HUES64 (cell line): ENCODE measurements around the gene KLB. TPM values are rescaled to one million over a fixed set of nuclear protein-coding genes. Genes with fewer than 3 reads are reported as not detected.
"Not testable (repeated sequence)": the region's sequence is repeated elsewhere in the genome, so short reads cannot be mapped to it uniquely, and the experiment has no call there.

Experiments
- H3K27ac ChIP-seq: 2 replicates; pipeline ENCODE4 v1.7.0; 2013; ENCODE audit warnings: low read depth, low read length, inconsistent platforms
- H3K27me3 ChIP-seq: 2 replicates; pipeline ENCODE4 v1.6.1; 2013; ENCODE audit warnings: mild to moderate bottlenecking, low read length; ENCODE audit not compliant: insufficient read depth
- H3K36me3 ChIP-seq: 2 replicates; pipeline ENCODE4 v1.6.1; 2013; ENCODE audit warnings: mild to moderate bottlenecking, low read length; ENCODE audit not compliant: insufficient read depth
- H3K4me1 ChIP-seq: 2 replicates; pipeline ENCODE4 v1.6.1; 2013; ENCODE audit warnings: mild to moderate bottlenecking, low read length, moderate library complexity; ENCODE audit not compliant: insufficient read depth
- H3K4me3 ChIP-seq: 2 replicates; pipeline ENCODE4 v1.5.1; 2013; ENCODE audit warnings: mild to moderate bottlenecking, low read length, moderate library complexity
- H3K9ac ChIP-seq: 2 replicates; pipeline ENCODE4 v1.6.1; 2013; ENCODE audit warnings: mild to moderate bottlenecking, low read depth, low read length
- H3K9me3 ChIP-seq: 2 replicates; pipeline ENCODE4 v1.6.1; 2013; ENCODE audit warnings: low read depth, low read length; ENCODE audit not compliant: insufficient read depth
- WGBS: fragments of 150-250, 120-280 bp; methylation state at CpG from one replicate; pipeline ENCODE4 v1.1.7; 2013; ENCODE audit warnings: missing lambda C conversion rate; 5-methylcytosine and 5-hydroxymethylcytosine counted together
- polyA plus RNA-seq, 2 experiments: library from polyadenylated mRNA; stranded (reverse); fragments of 50-300 nt; gene quantifications; one replicate each; pipeline ENCODE4 v1.2.3, GENCODE V29; 2013

Gene KLB
- polyA plus RNA-seq (2013, experiment 1 of 2), result not detected
- not detected for polyA plus RNA-seq (2013, experiment 2 of 2)

- Histone ChIP-seq H3K4me3 (no peak within 1 kb of the TSS), H3K36me3 (no peaks in the 10 kb centered on the region), H3K9me3 (no peaks in the 10 kb centered on the region), H3K9ac (no peak within 1 kb of the TSS), H3K4me1 (no peaks in the 10 kb centered on the region), H3K27ac (no peak within 1 kb of the TSS), H3K27me3 (no peaks in the 10 kb centered on the region; the same call in 1 of the 2 replicates)
- 86% methylated on average over 10 of the region's 12 CpGs for WGBS
Observed at GRCh38 chr4:39406763-39407583, at the start of gene KLB. TSS of gene KLB (plus strand) at chr4:39406930. CDS start at chr4:39406950, 20 bp downstream.

DNA sequence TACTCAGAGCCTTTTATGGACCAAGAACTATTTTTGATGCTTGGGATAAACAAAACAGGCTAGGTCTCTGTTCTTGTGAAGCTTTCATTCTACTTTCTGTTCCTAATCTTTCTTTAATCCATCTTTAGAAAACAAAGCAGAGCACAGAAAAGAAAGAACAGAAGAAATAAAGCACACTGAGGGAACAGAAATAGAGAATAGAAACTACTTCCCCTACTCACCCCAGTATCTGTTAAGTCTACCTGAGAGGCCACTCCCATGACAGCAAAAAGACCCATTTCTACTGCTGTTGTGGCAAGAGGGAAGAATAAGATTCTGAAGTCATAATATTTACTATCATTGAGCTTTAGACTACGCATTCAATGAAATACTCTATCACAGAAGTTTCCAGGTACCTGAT is 49.7 kb upstream of the KLB start:
- H3K9me3 ChIP-seq, result no peaks in the 10 kb centered on the region
- no peaks in the 10 kb centered on the region for H3K36me3 ChIP-seq
- no peak overlapping the region for H3K9ac ChIP-seq
- H3K27ac ChIP-seq, result no peak overlapping the region
- no peaks in the 10 kb centered on the region for H3K27me3 ChIP-seq
- whole genome bisulfite sequencing, result 100% methylated on average over 1 of the region's 1 CpG
- no peak overlapping the region for H3K4me3 ChIP-seq
- H3K4me1 ChIP-seq, result no peaks in the 10 kb centered on the region; the same call in 1 of the 2 replicates

DNA sequence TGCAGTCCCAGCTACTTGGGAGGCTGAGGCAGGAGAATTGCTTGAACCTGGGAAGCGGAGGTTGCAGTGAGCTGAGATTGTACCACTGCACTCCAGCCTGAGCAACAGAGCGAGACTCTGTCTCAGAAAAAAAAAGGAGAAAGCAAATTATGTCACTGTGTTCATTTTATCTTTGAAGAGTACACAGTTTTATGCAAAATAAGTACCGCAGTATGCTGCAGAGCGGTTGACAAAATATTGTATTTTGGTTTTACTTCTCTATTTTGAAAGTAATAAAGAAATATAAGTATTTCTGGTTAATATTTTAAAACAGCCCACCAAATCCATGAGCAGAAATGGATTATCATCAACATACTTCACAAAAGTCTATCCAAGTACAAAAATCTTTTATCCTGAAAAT is 46.1 kb upstream of the KLB start:
- H3K27ac ChIP-seq, H3K9ac ChIP-seq, H3K9me3 ChIP-seq, H3K36me3 ChIP-seq, H3K4me3 ChIP-seq, H3K4me1 ChIP-seq, H3K27me3 ChIP-seq: not testable (repeated sequence)
- WGBS, result 90% methylated on average over 4 of the region's 4 CpGs

GRCh38 chr4:39362827-39363226 is 43.9 kb upstream of the KLB start:
- 89% methylated on average over 2 of the region's 3 CpGs for WGBS

DNA sequence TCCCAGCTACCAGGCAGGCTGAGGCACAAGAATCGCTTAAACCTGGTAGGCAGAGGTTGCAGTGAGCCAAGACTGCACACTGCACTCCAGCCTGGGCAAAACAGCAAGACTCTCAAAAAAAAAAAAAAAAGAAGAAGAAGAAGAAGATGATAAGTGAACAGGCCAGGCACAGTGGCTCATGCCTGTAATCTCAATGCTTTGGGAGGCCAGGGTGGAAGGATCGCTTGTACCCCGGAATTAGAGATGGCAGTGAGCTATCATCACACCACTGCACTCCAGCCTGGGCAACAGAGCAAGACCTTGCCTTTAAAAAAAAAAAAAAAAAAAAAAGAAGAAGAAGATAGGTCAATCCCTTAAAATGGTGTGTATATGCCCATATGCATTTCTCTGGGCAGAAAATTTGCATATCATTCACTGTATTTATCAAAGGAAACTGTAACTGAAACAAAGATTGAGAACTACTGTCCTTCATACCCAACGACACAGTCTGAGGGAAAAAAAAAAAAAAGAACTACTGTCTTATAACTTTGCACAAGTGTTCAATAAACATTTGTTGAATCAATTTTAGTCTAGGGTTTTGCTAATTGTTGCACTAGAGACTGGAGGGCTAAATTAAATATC is 42.8 kb upstream of the KLB start:
- Histone ChIP-seq H3K4me3 (no peak overlapping the region), H3K36me3 (no peaks in the 10 kb centered on the region), H3K9me3 (0 out of 2 replicates have a peak, but pooled peaks cover 4% of the 10 kb centered on the region), H3K27ac (no peak overlapping the region), H3K4me1 (peaks cover 7% of the 10 kb centered on the region; the same call in 1 of the 2 replicates), H3K9ac (no peak overlapping the region), H3K27me3 (peaks cover 14% of the 10 kb centered on the region; the same call in 1 of the 2 replicates)
- WGBS, result 96% methylated on average over 4 of the region's 4 CpGs

More at GRCh38 chr4:39362827-39363226, 43.9 kb upstream of the KLB start:
- H3K4me3 ChIP-seq, result no peak overlapping the region
- peaks cover 14% of the 10 kb centered on the region; the same call in 1 of the 2 replicates for H3K27me3 ChIP-seq
- 0 out of 2 replicates have a peak, but pooled peaks cover 4% of the 10 kb centered on the region for H3K9me3 ChIP-seq
- H3K4me1 ChIP-seq, result peaks cover 7% of the 10 kb centered on the region; the same call in 1 of the 2 replicates
- H3K9ac ChIP-seq, result no peak overlapping the region
- H3K36me3 ChIP-seq, result no peaks in the 10 kb centered on the region
- H3K27ac ChIP-seq, result no peak overlapping the region

GRCh38 chr4:39365360-39365759 is 41.4 kb upstream of the KLB start:
- 0 out of 2 replicates have a peak overlapping the region, but pooled peaks have one; percentile 94 for H3K27ac ChIP-seq
- no peaks in the 10 kb centered on the region for H3K36me3 ChIP-seq
- H3K9ac ChIP-seq, result peak overlapping the region; percentile 94
- peaks cover 7% of the 10 kb centered on the region; the same call in 1 of the 2 replicates for H3K4me1 ChIP-seq
- peaks cover 14% of the 10 kb centered on the region; the same call in 1 of the 2 replicates for H3K27me3 ChIP-seq
- H3K4me3 ChIP-seq, result peak overlapping the region; percentile 80
- 19% methylated on average over 6 of the region's 7 CpGs for WGBS
- 0 out of 2 replicates have a peak, but pooled peaks cover 4% of the 10 kb centered on the region for H3K9me3 ChIP-seq

- peak within 1 kb of the TSS; percentile 80 for H3K4me3 ChIP-seq
Observed at GRCh38 chr4:39365830-39366771, 40.6 kb upstream of the KLB start, which contains the start of gene RFC1. TSS of gene RFC1 (minus strand) at chr4:39366362. CDS start at chr4:39366241, 121 bp downstream.

GRCh38 chr4:39367166-39367565 is 39.6 kb upstream of the KLB start:
- no peak overlapping the region for H3K27ac ChIP-seq
- H3K4me3 ChIP-seq, result no peak overlapping the region
- no peak overlapping the region for H3K9ac ChIP-seq

More at GRCh38 chr4:39365830-39366771, 40.6 kb upstream of the KLB start, which contains the start of gene RFC1:
- Histone ChIP-seq H3K9me3 (0 out of 2 replicates have a peak, but pooled peaks cover 4% of the 10 kb centered on the region), H3K27me3 (peaks cover 14% of the 10 kb centered on the region; the same call in 1 of the 2 replicates), H3K9ac (peak within 1 kb of the TSS; percentile 94), H3K27ac (peak within 1 kb of the TSS; percentile 94), H3K36me3 (no peaks in the 10 kb centered on the region), H3K4me1 (peaks cover 7% of the 10 kb centered on the region; the same call in 1 of the 2 replicates)
- WGBS, result 6% methylated on average over 57 of the region's 60 CpGs

GRCh38 chr4:39369301-39369700 is 37.4 kb upstream of the KLB start:
- 87% methylated on average over 3 of the region's 4 CpGs for WGBS
- Histone ChIP-seq H3K27ac (no peak overlapping the region), H3K9ac (no peak overlapping the region), H3K36me3 (no peaks in the 10 kb centered on the region), H3K4me3 (no peak overlapping the region), H3K4me1 (peaks cover 7% of the 10 kb centered on the region; the same call in 1 of the 2 replicates), H3K9me3 (0 out of 2 replicates have a peak, but pooled peaks cover 11% of the 10 kb centered on the region), H3K27me3 (peaks cover 14% of the 10 kb centered on the region; the same call in 1 of the 2 replicates)

More at GRCh38 chr4:39367166-39367565, 39.6 kb upstream of the KLB start:
- Histone ChIP-seq H3K4me1 (peaks cover 7% of the 10 kb centered on the region; the same call in 1 of the 2 replicates), H3K36me3 (no peaks in the 10 kb centered on the region), H3K9me3 (0 out of 2 replicates have a peak, but pooled peaks cover 7% of the 10 kb centered on the region), H3K27me3 (peaks cover 14% of the 10 kb centered on the region; the same call in 1 of the 2 replicates)
- 92% methylated on average over 6 of the region's 6 CpGs for WGBS

DNA sequence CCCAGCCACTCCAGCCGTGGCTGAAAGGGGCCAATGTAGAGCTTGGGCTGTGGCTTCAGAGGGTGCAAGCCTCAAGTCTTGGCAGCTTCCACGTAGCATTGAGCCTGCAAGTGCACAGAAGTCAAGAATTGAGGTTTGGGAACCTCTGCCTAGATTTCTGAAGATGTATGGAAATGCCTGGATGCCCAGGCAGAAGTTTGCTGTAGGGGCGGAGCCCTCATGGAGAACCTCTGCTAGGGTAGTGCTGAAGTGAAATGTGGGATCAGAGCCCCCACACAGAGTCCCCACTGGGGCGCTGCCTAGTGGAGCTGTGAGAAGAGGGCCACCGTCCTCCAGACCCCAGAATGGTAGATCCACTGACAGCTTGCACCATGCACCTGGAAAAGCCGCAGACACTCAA is 35.5 kb upstream of the KLB start:
- H3K36me3 ChIP-seq, H3K4me3 ChIP-seq, H3K4me1 ChIP-seq, H3K9ac ChIP-seq, H3K27ac ChIP-seq: not testable (repeated sequence)
- 86% methylated on average over 6 of the region's 6 CpGs for WGBS
- Histone ChIP-seq H3K27me3 (peaks cover 14% of the 10 kb centered on the region; the same call in 1 of the 2 replicates), H3K9me3 (0 out of 2 replicates have a peak, but pooled peaks cover 11% of the 10 kb centered on the region)
